ENCODE measurements around the gene RASA3. TPM values are rescaled to one million over a fixed set of nuclear protein-coding genes. Genes with fewer than 3 reads are reported as not detected.

Gene RASA3
- total and polyA plus RNA-seq, 9 of the 15 experiments (the other 6 are each of a cell fraction or from before 2014, with no cell fraction given): 0.72 to 25.3 (median 14.4) TPM

DNA sequence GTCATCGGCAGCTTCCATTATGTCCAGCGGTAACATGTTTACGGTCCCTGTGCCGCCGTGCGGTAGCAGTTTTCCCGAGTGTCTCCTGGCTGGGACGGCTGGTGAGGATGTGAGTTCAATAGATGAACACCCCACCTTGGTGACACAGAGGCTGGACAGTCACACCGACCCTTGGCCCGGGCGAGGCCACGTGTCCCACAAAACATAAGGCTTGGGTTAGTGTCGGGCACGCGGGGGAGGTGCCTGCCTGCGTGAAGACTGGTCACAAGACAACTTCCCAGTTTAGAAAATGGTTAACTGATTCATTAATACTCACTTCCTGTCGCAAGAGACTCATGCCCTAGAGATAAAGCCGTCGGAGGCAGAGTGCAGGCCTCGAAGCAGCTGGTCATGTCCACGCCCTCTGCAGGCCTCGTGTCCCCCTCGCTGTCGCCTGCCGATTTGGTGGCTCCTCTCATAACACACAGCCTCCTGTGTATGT lies 17.2 kb downstream of the RASA3 start (continued):
- TF ChIP-seq SMARCA4 (IDR thresholded peaks at IDR 0.05) (0 out of 2 replicates have a peak, but pooled peaks have one; percentile 36), RBM39 (optimal IDR thresholded peaks at IDR 0.05; ENCODE audit: low read depth, low read length) (no peak), ZNF589 (CRISPR knock-in tag; IDR thresholded peaks at IDR 0.05; ENCODE audit: low read depth) (peak; percentile 57; the same call in 1 of the 2 replicates), ZBED1 (IDR thresholded peaks at IDR 0.05) (no peak), ZKSCAN8 (CRISPR knock-in tag; IDR thresholded peaks at IDR 0.05) (peak; percentile 73; the same call in 1 of the 2 replicates), CREB1 (IDR thresholded peaks at IDR 0.05) (no peak), CREB1 (CRISPR knock-in tag; IDR thresholded peaks at IDR 0.05) (0 out of 2 replicates have a peak, but pooled peaks have one; percentile 33), OTX1 (CRISPR knock-in tag; IDR thresholded peaks at IDR 0.05) (no peak), ZKSCAN3 (CRISPR knock-in tag; IDR thresholded peaks at IDR 0.05) (no peak)
- TF ChIP-seq, protein P1, sequence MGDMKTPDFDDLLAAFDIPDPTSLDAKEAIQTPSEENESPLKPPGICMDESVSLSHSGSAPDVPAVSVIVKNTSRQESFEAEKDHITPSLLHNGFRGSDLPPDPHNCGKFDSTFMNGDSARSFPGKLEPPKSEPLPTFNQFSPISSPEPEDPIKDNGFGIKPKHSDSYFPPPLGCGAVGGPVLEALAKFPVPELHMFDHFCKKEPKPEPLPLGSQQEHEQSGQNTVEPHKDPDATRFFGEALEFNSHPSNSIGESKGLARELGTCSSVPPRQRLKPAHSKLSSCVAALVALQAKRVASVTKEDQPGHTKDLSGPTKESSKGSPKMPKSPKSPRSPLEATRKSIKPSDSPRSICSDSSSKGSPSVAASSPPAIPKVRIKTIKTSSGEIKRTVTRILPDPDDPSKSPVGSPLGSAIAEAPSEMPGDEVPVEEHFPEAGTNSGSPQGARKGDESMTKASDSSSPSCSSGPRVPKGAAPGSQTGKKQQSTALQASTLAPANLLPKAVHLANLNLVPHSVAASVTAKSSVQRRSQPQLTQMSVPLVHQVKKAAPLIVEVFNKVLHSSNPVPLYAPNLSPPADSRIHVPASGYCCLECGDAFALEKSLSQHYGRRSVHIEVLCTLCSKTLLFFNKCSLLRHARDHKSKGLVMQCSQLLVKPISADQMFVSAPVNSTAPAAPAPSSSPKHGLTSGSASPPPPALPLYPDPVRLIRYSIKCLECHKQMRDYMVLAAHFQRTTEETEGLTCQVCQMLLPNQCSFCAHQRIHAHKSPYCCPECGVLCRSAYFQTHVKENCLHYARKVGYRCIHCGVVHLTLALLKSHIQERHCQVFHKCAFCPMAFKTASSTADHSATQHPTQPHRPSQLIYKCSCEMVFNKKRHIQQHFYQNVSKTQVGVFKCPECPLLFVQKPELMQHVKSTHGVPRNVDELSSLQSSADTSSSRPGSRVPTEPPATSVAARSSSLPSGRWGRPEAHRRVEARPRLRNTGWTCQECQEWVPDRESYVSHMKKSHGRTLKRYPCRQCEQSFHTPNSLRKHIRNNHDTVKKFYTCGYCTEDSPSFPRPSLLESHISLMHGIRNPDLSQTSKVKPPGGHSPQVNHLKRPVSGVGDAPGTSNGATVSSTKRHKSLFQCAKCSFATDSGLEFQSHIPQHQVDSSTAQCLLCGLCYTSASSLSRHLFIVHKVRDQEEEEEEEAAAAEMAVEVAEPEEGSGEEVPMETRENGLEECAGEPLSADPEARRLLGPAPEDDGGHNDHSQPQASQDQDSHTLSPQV (IDR thresholded peaks at IDR 0.05): peak; percentile 94
- TF ChIP-seq, protein P2, sequence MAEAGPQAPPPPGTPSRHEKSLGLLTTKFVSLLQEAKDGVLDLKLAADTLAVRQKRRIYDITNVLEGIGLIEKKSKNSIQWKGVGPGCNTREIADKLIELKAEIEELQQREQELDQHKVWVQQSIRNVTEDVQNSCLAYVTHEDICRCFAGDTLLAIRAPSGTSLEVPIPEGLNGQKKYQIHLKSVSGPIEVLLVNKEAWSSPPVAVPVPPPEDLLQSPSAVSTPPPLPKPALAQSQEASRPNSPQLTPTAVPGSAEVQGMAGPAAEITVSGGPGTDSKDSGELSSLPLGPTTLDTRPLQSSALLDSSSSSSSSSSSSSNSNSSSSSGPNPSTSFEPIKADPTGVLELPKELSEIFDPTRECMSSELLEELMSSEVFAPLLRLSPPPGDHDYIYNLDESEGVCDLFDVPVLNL (CRISPR knock-in tag; IDR thresholded peaks at IDR 0.05; ENCODE audit: low read depth): no peak
- TF ChIP-seq, protein P3, sequence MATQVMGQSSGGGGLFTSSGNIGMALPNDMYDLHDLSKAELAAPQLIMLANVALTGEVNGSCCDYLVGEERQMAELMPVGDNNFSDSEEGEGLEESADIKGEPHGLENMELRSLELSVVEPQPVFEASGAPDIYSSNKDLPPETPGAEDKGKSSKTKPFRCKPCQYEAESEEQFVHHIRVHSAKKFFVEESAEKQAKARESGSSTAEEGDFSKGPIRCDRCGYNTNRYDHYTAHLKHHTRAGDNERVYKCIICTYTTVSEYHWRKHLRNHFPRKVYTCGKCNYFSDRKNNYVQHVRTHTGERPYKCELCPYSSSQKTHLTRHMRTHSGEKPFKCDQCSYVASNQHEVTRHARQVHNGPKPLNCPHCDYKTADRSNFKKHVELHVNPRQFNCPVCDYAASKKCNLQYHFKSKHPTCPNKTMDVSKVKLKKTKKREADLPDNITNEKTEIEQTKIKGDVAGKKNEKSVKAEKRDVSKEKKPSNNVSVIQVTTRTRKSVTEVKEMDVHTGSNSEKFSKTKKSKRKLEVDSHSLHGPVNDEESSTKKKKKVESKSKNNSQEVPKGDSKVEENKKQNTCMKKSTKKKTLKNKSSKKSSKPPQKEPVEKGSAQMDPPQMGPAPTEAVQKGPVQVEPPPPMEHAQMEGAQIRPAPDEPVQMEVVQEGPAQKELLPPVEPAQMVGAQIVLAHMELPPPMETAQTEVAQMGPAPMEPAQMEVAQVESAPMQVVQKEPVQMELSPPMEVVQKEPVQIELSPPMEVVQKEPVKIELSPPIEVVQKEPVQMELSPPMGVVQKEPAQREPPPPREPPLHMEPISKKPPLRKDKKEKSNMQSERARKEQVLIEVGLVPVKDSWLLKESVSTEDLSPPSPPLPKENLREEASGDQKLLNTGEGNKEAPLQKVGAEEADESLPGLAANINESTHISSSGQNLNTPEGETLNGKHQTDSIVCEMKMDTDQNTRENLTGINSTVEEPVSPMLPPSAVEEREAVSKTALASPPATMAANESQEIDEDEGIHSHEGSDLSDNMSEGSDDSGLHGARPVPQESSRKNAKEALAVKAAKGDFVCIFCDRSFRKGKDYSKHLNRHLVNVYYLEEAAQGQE (IDR thresholded peaks at IDR 0.05; ENCODE audit: borderline replicate concordance): peak; percentile 34; the same call in 1 of the 2 replicates
- TF ChIP-seq, protein P3 (CRISPR knock-in tag; IDR thresholded peaks at IDR 0.05; ENCODE audit: low read depth): no peak
- TF ChIP-seq, protein P4, sequence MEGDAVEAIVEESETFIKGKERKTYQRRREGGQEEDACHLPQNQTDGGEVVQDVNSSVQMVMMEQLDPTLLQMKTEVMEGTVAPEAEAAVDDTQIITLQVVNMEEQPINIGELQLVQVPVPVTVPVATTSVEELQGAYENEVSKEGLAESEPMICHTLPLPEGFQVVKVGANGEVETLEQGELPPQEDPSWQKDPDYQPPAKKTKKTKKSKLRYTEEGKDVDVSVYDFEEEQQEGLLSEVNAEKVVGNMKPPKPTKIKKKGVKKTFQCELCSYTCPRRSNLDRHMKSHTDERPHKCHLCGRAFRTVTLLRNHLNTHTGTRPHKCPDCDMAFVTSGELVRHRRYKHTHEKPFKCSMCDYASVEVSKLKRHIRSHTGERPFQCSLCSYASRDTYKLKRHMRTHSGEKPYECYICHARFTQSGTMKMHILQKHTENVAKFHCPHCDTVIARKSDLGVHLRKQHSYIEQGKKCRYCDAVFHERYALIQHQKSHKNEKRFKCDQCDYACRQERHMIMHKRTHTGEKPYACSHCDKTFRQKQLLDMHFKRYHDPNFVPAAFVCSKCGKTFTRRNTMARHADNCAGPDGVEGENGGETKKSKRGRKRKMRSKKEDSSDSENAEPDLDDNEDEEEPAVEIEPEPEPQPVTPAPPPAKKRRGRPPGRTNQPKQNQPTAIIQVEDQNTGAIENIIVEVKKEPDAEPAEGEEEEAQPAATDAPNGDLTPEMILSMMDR (IDR thresholded peaks at IDR 0.05 in 2 of 3, conservative IDR thresholded peaks at IDR 0.05 in 1 of 3; ENCODE audit: insufficient read depth in 2 of 3, low read depth in 1 of 3, low read length in 3 of 3): peak in 2 of 3 experiments; percentile 37 to 40; a peak in 3 of 6 replicates

All from K562 (cell line).